Measurements from ENCODE around the gene PCIF1. TPM values are rescaled to one million over a fixed set of nuclear protein-coding genes. Genes with fewer than 3 reads are reported as not detected.

PCIF1 gene
- total RNA-seq, 2 experiments from 2014 or later: 100 TPM

DNA sequence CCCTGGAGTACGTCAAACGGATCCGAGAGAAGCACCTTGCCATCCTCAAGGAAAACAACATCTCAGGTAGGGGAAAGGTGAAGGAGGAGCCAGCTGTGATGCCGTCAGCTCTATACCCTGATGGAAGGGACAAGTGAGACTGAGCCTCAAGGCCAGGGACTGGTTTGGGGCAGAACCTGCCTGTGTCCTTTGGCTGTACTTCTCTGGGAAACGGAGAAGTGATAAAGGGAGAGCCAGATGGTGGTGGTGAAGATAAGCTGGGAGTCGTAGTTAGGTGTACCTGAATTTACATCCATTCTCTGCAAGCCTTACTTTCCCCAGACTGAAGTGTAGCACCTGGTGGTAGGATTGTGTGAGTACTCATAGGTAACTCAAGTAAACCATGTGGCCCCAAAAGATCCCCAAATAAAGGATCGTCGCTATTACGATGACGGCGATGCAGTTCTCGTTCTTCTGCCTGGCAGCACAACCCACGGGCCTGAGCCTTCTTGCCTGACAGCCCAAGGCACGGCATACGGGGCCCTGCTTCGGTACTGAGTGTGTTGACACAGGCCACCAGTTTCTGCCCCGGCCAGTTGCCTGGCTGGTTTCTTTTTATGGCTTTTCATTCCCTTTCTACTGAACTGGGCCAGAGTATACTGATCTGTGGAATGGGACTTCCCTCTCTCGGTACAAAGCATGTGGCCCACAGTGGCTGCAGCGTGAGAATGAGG lies 10.6 kb downstream of the PCIF1 start:
- Histone ChIP-seq H3K27me3 (ENCODE audit: control insufficient read depth in 1 of 2, insufficient read depth in 2 of 2, low read length in 2 of 2) (no peaks in the 10 kb centered on the region), H3K4me1 (ENCODE audit: insufficient read depth, low read length) (peaks cover 22% of the 10 kb centered on the region), H3K36me3 (ENCODE audit: insufficient read depth, low read length) (peaks cover 95% of the 10 kb centered on the region), H3K4me3 (ENCODE audit: low read length) (no peak overlapping the region), H3K9me3 (ENCODE audit: control insufficient read depth in 1 of 2, insufficient read depth in 1 of 2, low read length in 2 of 2) (no peaks in the 10 kb centered on the region), H3K27ac (ENCODE audit: low read depth in 1 of 2, low read length in 2 of 2) (no peak overlapping the region)
- ATAC-seq (ENCODE audit: poor library complexity) (no peak), DNase-seq (no peak)
- Mint-ChIP-seq H3K4me1 (ENCODE audit: low read depth) (peaks cover 4% of the 10 kb centered on the region), H3K36me3 (ENCODE audit: low read depth) (peaks cover 77% of the 10 kb centered on the region), H3K9me3 (no peaks in the 10 kb centered on the region), H3K27ac (no peak overlapping the region), H3K27me3 (no peaks in the 10 kb centered on the region), H3K4me3 (no peak overlapping the region)
- CTCF ChIA-PET: interaction anchor here (1.0 to 2.1 kb wide), 2 partner anchors 25 to 146 kb away, joined by 3 to 9 read pairs; no protein-coding TSS in a partner anchor
- TF ChIP-seq, protein P1, sequence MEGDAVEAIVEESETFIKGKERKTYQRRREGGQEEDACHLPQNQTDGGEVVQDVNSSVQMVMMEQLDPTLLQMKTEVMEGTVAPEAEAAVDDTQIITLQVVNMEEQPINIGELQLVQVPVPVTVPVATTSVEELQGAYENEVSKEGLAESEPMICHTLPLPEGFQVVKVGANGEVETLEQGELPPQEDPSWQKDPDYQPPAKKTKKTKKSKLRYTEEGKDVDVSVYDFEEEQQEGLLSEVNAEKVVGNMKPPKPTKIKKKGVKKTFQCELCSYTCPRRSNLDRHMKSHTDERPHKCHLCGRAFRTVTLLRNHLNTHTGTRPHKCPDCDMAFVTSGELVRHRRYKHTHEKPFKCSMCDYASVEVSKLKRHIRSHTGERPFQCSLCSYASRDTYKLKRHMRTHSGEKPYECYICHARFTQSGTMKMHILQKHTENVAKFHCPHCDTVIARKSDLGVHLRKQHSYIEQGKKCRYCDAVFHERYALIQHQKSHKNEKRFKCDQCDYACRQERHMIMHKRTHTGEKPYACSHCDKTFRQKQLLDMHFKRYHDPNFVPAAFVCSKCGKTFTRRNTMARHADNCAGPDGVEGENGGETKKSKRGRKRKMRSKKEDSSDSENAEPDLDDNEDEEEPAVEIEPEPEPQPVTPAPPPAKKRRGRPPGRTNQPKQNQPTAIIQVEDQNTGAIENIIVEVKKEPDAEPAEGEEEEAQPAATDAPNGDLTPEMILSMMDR (IDR thresholded peaks at IDR 0.05): no peak
- intact Hi-C loops (cut with DNase I, micrococcal nuclease): no loop called here
- POLR2A ChIA-PET: interaction anchor here (1.0 to 10.5 kb wide), 4 partner anchors 9 to 54 kb away, joined by 3 to 120 read pairs (median 12); partner anchors contain the start of genes CTSA, NEURL2 and PCIF1

DNA sequence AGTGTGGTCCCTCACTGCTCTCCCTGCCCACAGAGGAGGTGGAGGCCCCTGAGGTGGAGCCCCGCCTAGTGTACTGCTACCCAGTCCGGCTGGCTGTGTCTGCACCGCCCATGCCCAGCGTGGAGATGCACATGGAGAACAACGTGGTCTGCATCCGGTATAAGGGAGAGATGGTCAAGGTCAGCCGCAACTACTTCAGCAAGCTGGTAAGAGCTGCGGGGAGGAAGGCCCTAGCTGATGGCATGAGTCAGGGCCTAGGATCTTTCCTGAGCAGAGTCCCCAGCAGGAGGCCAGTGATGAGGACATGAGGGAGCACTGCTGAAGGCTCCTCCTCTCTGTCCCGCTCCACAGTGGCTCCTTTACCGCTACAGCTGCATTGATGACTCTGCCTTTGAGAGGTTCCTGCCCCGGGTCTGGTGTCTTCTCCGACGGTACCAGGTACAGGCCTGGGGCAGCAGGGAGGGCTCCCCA lies 11.2 kb downstream of the PCIF1 start:
- ChIA-PET CTCF (interaction anchor here (1.0 kb wide), 1 partner anchor 147 kb away, joined by 3 read pairs; no protein-coding TSS in a partner anchor), POLR2A (interaction anchor here (0.8 to 10.5 kb wide), 2 partner anchors 10 to 25 kb away, joined by 4 to 120 read pairs; partner anchors contain the start of gene PCIF1)
- peaks cover 77% of the 10 kb centered on the region for H3K36me3 Mint-ChIP-seq (ENCODE audit: low read depth)
- peaks cover 4% of the 10 kb centered on the region for H3K4me1 Mint-ChIP-seq (ENCODE audit: low read depth)
- no peak overlapping the region for H3K4me3 ChIP-seq (ENCODE audit: low read length)
- TF ChIP-seq, protein P1 (IDR thresholded peaks at IDR 0.05): no peak
- DNase-seq (peak in 2 of 14 experiments; percentile 44 to 56), ATAC-seq (ENCODE audit: poor library complexity) (no peak)
- intact Hi-C loops (cut with DNase I, micrococcal nuclease): no loop called here
- no peak overlapping the region for H3K27ac ChIP-seq (ENCODE audit: low read depth in 1 of 2, low read length in 2 of 2)
- peak overlapping the region; percentile 27 for H3K27ac Mint-ChIP-seq
- no peaks in the 10 kb centered on the region for H3K27me3 ChIP-seq (ENCODE audit: control insufficient read depth in 1 of 2, insufficient read depth in 2 of 2, low read length in 2 of 2)
- peaks cover 95% of the 10 kb centered on the region for H3K36me3 ChIP-seq (ENCODE audit: insufficient read depth, low read length)
- H3K9me3 ChIP-seq (ENCODE audit: control insufficient read depth in 1 of 2, insufficient read depth in 1 of 2, low read length in 2 of 2): no peaks in the 10 kb centered on the region
- no peaks in the 10 kb centered on the region for H3K9me3 Mint-ChIP-seq
- H3K4me3 Mint-ChIP-seq: no peak overlapping the region
- no peaks in the 10 kb centered on the region for H3K27me3 Mint-ChIP-seq
- peaks cover 22% of the 10 kb centered on the region for H3K4me1 ChIP-seq (ENCODE audit: insufficient read depth, low read length)

DNA sequence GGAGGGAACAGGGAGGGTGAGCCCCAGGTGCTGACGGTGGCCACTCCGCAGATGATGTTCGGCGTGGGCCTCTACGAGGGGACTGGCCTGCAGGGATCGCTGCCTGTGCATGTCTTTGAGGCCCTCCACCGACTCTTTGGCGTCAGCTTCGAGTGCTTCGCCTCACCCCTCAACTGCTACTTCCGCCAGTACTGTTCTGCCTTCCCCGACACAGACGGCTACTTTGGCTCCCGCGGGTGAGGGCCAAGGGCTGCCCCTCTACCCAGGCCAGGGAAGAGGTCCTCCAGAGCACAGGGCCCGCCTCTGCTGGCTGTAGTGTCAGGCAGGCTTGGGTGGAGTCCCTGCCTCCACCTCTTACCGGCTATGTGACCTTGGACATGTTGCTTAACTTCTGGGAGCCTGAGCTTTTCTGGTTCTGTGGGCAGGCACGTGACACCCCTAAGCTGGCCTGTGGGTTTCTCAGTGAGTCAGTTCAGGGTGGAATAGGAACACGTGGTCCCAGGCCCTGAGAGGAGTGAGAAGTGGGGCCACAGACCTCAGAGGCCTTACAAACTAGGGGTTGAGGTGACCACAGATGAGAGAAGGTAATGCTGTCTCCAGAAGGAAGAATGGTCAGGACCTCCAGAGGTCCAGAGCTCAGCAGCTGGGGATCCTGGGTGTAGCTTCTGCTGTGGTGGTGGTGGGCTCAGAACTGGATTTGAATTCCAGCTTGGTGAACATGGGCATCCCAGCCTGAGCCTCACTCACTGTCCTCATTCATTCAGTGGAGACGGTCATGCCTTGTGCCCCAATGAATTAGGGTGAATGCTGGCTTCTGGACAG lies 11.9 kb downstream of the PCIF1 start:
- Histone ChIP-seq H3K36me3 (ENCODE audit: insufficient read depth, low read length) (peaks cover 94% of the 10 kb centered on the region), H3K4me1 (ENCODE audit: insufficient read depth, low read length) (peaks cover 22% of the 10 kb centered on the region), H3K27me3 (ENCODE audit: control insufficient read depth in 1 of 2, insufficient read depth in 2 of 2, low read length in 2 of 2) (no peaks in the 10 kb centered on the region), H3K27ac (ENCODE audit: low read depth in 1 of 2, low read length in 2 of 2) (no peak overlapping the region), H3K4me3 (ENCODE audit: low read length) (no peak overlapping the region), H3K9me3 (ENCODE audit: control insufficient read depth in 1 of 2, insufficient read depth in 1 of 2, low read length in 2 of 2) (no peaks in the 10 kb centered on the region)
- H3K4me3 Mint-ChIP-seq: no peak overlapping the region
- H3K36me3 Mint-ChIP-seq (ENCODE audit: low read depth): peaks cover 76% of the 10 kb centered on the region
- intact Hi-C loops (cut with DNase I, micrococcal nuclease): no loop called here
- POLR2A ChIA-PET: interaction anchor here (0.8 to 10.5 kb wide), 3 partner anchors 10 to 65 kb away, joined by 3 to 120 read pairs (median 4); partner anchors contain the start of gene PCIF1
- no peaks in the 10 kb centered on the region for H3K27me3 Mint-ChIP-seq
- CTCF ChIA-PET: no interaction called here
- H3K27ac Mint-ChIP-seq: peak overlapping the region; percentile 27
- H3K4me1 Mint-ChIP-seq (ENCODE audit: low read depth): peaks cover 4% of the 10 kb centered on the region
- DNase-seq: peak in 6 of 14 experiments; percentile 15 to 81 (median 50)
- TF ChIP-seq, protein P1 (IDR thresholded peaks at IDR 0.05): no peak
- no peaks in the 10 kb centered on the region for H3K9me3 Mint-ChIP-seq
- ATAC-seq (ENCODE audit: poor library complexity): peak; percentile 51

Measured in CD4-positive, alpha-beta T cell (primary cell).